HCT116 (cell line): ENCODE results near the gene PTPRA. TPM values are rescaled to one million over a fixed set of nuclear protein-coding genes. Genes with fewer than 3 reads are reported as not detected.

Experiments
- ATAC-seq: fragments of 200-7000 bp; cut with Tn5 transposase; 2 replicates; pipeline ENCODE4 v1.9.1; 2020; ENCODE audit warnings: mild to moderate bottlenecking, moderate library complexity
- BruUV-seq: library from RNA; stranded (reverse); fragments of 400-500 nt; replicated peaks from 2 replicates; lab custom pipeline; 2021; lab: Mats Ljungman, UMichigan
- CTCF ChIA-PET: fragments of 300-600 bp; sonication (Branson Sonifier 250); formaldehyde crosslinking; loops from one replicate; lab custom pipeline; 2021; ENCODE audit warnings: antibody characterized with exemption; lab: Charles Lee
- POLR2A ChIA-PET: fragments of 300-600, 350-600 bp; sonication (Branson Sonifier 250); formaldehyde crosslinking; loops from one replicate; lab custom pipeline; 2021; ENCODE audit warnings: antibody characterized with exemption; lab: Charles Lee
- RAD21 ChIA-PET, 2 experiments: fragments of 300-600 bp; sonication (Branson Sonifier 250); formaldehyde crosslinking; loops; one replicate each; lab custom pipeline; 2023; ENCODE audit warnings: low total read pairs in 2 of 2; ENCODE audit not compliant: uncharacterized antibody in 2 of 2, unreplicated experiment in 2 of 2, low non-redundant PET in 1 of 2; lab: Charles Lee
- DNase-seq: peaks from one replicate; pipeline ENCODE4 v3.0.0-alpha.2; 2010; ENCODE audit warnings: low read depth, low spot score
- H2AFZ ChIP-seq: fragments of 200-600 bp; shearing (Covaris generic), sonication (generic); 2 replicates; pipeline ENCODE4 v1.6.1; 2017; ENCODE audit warnings: low read depth, mixed run types, mixed read lengths, antibody characterized with exemption, low read length; ENCODE audit not compliant: poor library complexity, severe bottlenecking
- H3K27ac ChIP-seq: 2 replicates; pipeline ENCODE4 v1.5.1; 2012; ENCODE audit warnings: low read depth, low read length
- H3K27me3 ChIP-seq: fragments of 200-600 bp; sonication (generic); 2 replicates; pipeline ENCODE4 v1.6.1; 2016; ENCODE audit warnings: mixed run types, low read length, mixed read lengths; ENCODE audit not compliant: insufficient read depth
- H3K36me3 ChIP-seq, 2 experiments: fragments of 200-500 bp in 1 of 2; fragments of 200-600 bp in 1 of 2; sonication (Bioruptor generic) in 1 of 2; sonication (generic) in 1 of 2; 2 replicates each; pipeline versions ENCODE4 v1.5.1 to v1.6.1; 2014 to 2016; ENCODE audit warnings: low read length in 2 of 2, inconsistent platforms in 1 of 2, mixed read lengths in 1 of 2, mixed run types in 1 of 2; ENCODE audit not compliant: insufficient read depth in 2 of 2, control insufficient read depth in 1 of 2
- H3K4me1 ChIP-seq, 2 experiments: fragments of 200-600 bp in 1 of 2; sonication (generic) in 1 of 2; 2 replicates each; pipeline versions ENCODE4 v1.5.1 to v1.6.1; 2012 to 2017; ENCODE audit warnings: low read length in 2 of 2, inconsistent platforms in 1 of 2, mild to moderate bottlenecking in 1 of 2, mixed read lengths in 1 of 2, mixed run types in 1 of 2, moderate library complexity in 1 of 2; ENCODE audit not compliant: insufficient read depth in 2 of 2, control insufficient read depth in 1 of 2
- H3K4me2 ChIP-seq: fragments of 200-600 bp; sonication (generic); 2 replicates; pipeline ENCODE4 v1.6.1; 2017; ENCODE audit warnings: mixed run types, low read length, mixed read lengths
- H3K4me3 ChIP-seq, 2 experiments: fragments of 200-600 bp in 1 of 2; sonication (generic) in 1 of 2; replicated peaks in 1 of 2; 2 replicates each; pipeline ENCODE4 v1.5.1; 2011 to 2016; ENCODE audit warnings: low read length in 2 of 2, control low read depth in 1 of 2, low read depth in 1 of 2, mild to moderate bottlenecking in 1 of 2, mixed read lengths in 1 of 2, mixed run types in 1 of 2
- H3K79me2 ChIP-seq: fragments of 200-600 bp; sonication (generic); 2 replicates; pipeline ENCODE4 v1.6.1; 2017; ENCODE audit warnings: mild to moderate bottlenecking, mixed run types, low read length, moderate library complexity, mixed read lengths; ENCODE audit not compliant: insufficient read depth
- H3K9ac ChIP-seq: fragments of 200-600 bp; sonication (generic); 2 replicates; pipeline ENCODE4 v1.6.1; 2016; ENCODE audit warnings: low read length, mixed read lengths
- H3K9me2 ChIP-seq: fragments of 200-600 bp; sonication (generic), shearing (Covaris generic); 2 replicates; pipeline ENCODE4 v1.6.1; 2017; ENCODE audit warnings: mixed run types, mild to moderate bottlenecking, moderate library complexity; ENCODE audit not compliant: insufficient read depth
- H3K9me3 ChIP-seq, 2 experiments: fragments of 200-500 bp in 1 of 2; fragments of 200-600 bp in 1 of 2; sonication (Bioruptor generic) in 1 of 2; sonication (generic) in 1 of 2; 2 replicates each; pipeline ENCODE4 v1.6.1; 2014 to 2017; ENCODE audit warnings: low read length in 2 of 2, mixed read lengths in 2 of 2, inconsistent platforms in 1 of 2, low read depth in 1 of 2, mild to moderate bottlenecking in 1 of 2, mixed run types in 1 of 2, moderate library complexity in 1 of 2; ENCODE audit not compliant: control insufficient read depth in 1 of 2, insufficient read depth in 1 of 2
- H4K20me1 ChIP-seq: fragments of 200-600 bp; sonication (generic), shearing (Covaris generic); 2 replicates; pipeline ENCODE4 v1.6.1; 2017; ENCODE audit warnings: mixed run types, mild to moderate bottlenecking, moderate library complexity; ENCODE audit not compliant: insufficient read depth
- CBX3 ChIP-seq: IDR thresholded peaks from 2 replicates; pipeline ENCODE4 v1.6.1; 2012; ENCODE audit warnings: low read depth
- CEBPB ChIP-seq: IDR thresholded peaks from 2 replicates; pipeline ENCODE4 v1.6.1; 2012; ENCODE audit warnings: low read depth
- EGR1 ChIP-seq: IDR thresholded peaks from 2 replicates; pipeline ENCODE4 v1.6.1; 2012; ENCODE audit warnings: low read depth
- ELF1 ChIP-seq: IDR thresholded peaks from 2 replicates; pipeline ENCODE4 v1.6.1; 2012; ENCODE audit warnings: low read depth, borderline replicate concordance
- EZH2phosphoT487 ChIP-seq: fragments of 200-600 bp; IDR thresholded peaks from 2 replicates; pipeline ENCODE4 v1.6.1; 2018; ENCODE audit warnings: antibody characterized with exemption, borderline replicate concordance
- JUND ChIP-seq: IDR thresholded peaks from 2 replicates; pipeline ENCODE4 v1.6.1; 2012
- POLR2A ChIP-seq: IDR thresholded peaks from 2 replicates; pipeline ENCODE4 v1.7.0; 2011; ENCODE audit warnings: borderline replicate concordance; ENCODE audit not compliant: insufficient read depth, insufficient read length; ENCODE audit errors: extremely low read depth
- POLR2AphosphoS5 ChIP-seq: IDR thresholded peaks from 2 replicates; pipeline ENCODE4 v1.6.1; 2011; ENCODE audit warnings: mild to moderate bottlenecking, low read depth, low read length, moderate library complexity
- RAD21 ChIP-seq: IDR thresholded peaks from 2 replicates; pipeline ENCODE4 v1.6.1; 2012; ENCODE audit warnings: low read depth, mild to moderate bottlenecking
- SIN3A ChIP-seq: IDR thresholded peaks from 2 replicates; pipeline ENCODE4 v1.6.1; 2012; ENCODE audit warnings: low read depth
- SP1 ChIP-seq: IDR thresholded peaks from 2 replicates; pipeline ENCODE4 v1.6.1; 2012; ENCODE audit warnings: low read depth
- TCF7L2 ChIP-seq: IDR thresholded peaks from 2 replicates; pipeline ENCODE4 v1.7.0; 2011; ENCODE audit warnings: borderline replicate concordance, inconsistent platforms; ENCODE audit not compliant: insufficient read depth, insufficient read length; ENCODE audit errors: extremely low read depth
- YY1 ChIP-seq: IDR thresholded peaks from 2 replicates; pipeline ENCODE4 v1.6.1; 2011; ENCODE audit warnings: low read length, low read depth, moderate library complexity, mild to moderate bottlenecking; ENCODE audit not compliant: insufficient replicate concordance; ENCODE audit errors: extremely low read depth
- ZFX ChIP-seq: fragments of 450-650 bp; IDR thresholded peaks from 2 replicates; pipeline ENCODE4 v1.6.1; 2017
- ZNF274 ChIP-seq: fragments of 200-500 bp; sonication (Bioruptor generic); IDR thresholded peaks from 2 replicates; pipeline ENCODE4 v1.6.1; 2014; ENCODE audit warnings: mild to moderate bottlenecking, low read depth, low read length, inconsistent platforms
- intact Hi-C: fragments of 100-400 bp; cut with micrococcal nuclease; formaldehyde crosslinking; loops from 2 replicates; pipeline ENCODE4 v1.10.0; 2022
- total RNA-seq: library from RNA; stranded (reverse); gene quantifications from one replicate; pipeline ENCODE4 v1.2.1, GENCODE V29; 2021; ENCODE audit not compliant: unreplicated experiment
- TF ChIP-seq, protein P1 (sequence below): IDR thresholded peaks from 2 replicates; pipeline ENCODE4 v1.6.1; 2011; ENCODE audit warnings: mild to moderate bottlenecking, low read length, moderate library complexity; ENCODE audit not compliant: insufficient replicate concordance; ENCODE audit errors: extremely low read depth
- TF ChIP-seq, protein P2 (sequence below), 3 experiments: fragments of 200-600 bp in 1 of 3; sonication (generic) in 1 of 3; IDR thresholded peaks in 2 of 3; conservative IDR thresholded peaks in 1 of 3; 2 replicates each; pipeline ENCODE4 v1.5.1; 2012 to 2017; ENCODE audit warnings: low read depth in 2 of 3, low read length in 2 of 3, antibody characterized with exemption in 1 of 3, borderline replicate concordance in 1 of 3, control low read depth in 1 of 3, mild to moderate bottlenecking in 1 of 3, mixed read lengths in 1 of 3, mixed run types in 1 of 3, moderate library complexity in 1 of 3; ENCODE audit not compliant: insufficient read depth in 1 of 3
- TF ChIP-seq, protein P3 (sequence below): IDR thresholded peaks from 2 replicates; pipeline ENCODE4 v1.6.1; 2012
- TF ChIP-seq, protein P4 (sequence below): IDR thresholded peaks from 2 replicates; pipeline ENCODE4 v1.6.1; 2012; ENCODE audit warnings: low read depth
- TF ChIP-seq, protein P5 (sequence below): IDR thresholded peaks from 2 replicates; pipeline ENCODE4 v1.6.1; 2012

Gene PTPRA
- total RNA-seq, 1 experiment from 2014 or later, result 44.6 TPM

DNA sequence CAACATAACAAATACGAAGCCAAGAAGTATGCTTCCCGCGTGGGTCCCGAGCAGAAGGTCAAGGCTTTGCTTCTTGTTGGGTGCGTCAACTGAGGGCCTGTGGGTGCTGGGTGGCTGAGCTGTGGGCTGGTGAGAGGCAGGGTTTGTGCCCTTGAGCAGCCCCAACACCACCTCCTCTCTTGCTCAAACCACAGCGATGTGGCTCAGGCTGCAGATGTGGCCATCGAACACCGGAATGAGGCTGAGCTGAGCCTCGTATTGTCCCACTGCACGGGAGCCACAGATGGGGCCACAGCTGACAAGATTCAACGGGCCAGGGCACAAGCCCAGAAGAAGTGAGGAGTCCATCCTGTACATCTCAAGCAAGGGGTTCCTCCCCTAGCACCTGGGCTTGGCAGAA is 7.0 kb upstream of the PTPRA start:
- H3K36me3 ChIP-seq, result peaks cover 0 to 2% of the 10 kb centered on the region in 2 experiments; a peak in 2 of 4 replicates
- TF ChIP-seq ELF1, result no peak
- no peak for TF ChIP-seq ZFX
- no peak for TF ChIP-seq POLR2A
- TF ChIP-seq POLR2AphosphoS5, result no peak
- no peak for TF ChIP-seq SIN3A
- TF ChIP-seq JUND, result no peak
- no peak for TF ChIP-seq SP1
- TF ChIP-seq, protein P1, sequence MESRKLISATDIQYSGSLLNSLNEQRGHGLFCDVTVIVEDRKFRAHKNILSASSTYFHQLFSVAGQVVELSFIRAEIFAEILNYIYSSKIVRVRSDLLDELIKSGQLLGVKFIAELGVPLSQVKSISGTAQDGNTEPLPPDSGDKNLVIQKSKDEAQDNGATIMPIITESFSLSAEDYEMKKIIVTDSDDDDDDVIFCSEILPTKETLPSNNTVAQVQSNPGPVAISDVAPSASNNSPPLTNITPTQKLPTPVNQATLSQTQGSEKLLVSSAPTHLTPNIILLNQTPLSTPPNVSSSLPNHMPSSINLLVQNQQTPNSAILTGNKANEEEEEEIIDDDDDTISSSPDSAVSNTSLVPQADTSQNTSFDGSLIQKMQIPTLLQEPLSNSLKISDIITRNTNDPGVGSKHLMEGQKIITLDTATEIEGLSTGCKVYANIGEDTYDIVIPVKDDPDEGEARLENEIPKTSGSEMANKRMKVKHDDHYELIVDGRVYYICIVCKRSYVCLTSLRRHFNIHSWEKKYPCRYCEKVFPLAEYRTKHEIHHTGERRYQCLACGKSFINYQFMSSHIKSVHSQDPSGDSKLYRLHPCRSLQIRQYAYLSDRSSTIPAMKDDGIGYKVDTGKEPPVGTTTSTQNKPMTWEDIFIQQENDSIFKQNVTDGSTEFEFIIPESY, result no peak
- no peak for TF ChIP-seq EZH2phosphoT487
- TF ChIP-seq RAD21, result no peak
- TF ChIP-seq, protein P2, sequence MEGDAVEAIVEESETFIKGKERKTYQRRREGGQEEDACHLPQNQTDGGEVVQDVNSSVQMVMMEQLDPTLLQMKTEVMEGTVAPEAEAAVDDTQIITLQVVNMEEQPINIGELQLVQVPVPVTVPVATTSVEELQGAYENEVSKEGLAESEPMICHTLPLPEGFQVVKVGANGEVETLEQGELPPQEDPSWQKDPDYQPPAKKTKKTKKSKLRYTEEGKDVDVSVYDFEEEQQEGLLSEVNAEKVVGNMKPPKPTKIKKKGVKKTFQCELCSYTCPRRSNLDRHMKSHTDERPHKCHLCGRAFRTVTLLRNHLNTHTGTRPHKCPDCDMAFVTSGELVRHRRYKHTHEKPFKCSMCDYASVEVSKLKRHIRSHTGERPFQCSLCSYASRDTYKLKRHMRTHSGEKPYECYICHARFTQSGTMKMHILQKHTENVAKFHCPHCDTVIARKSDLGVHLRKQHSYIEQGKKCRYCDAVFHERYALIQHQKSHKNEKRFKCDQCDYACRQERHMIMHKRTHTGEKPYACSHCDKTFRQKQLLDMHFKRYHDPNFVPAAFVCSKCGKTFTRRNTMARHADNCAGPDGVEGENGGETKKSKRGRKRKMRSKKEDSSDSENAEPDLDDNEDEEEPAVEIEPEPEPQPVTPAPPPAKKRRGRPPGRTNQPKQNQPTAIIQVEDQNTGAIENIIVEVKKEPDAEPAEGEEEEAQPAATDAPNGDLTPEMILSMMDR (IDR thresholded peaks at IDR 0.05 in 2 of 3, conservative IDR thresholded peaks at IDR 0.05 in 1 of 3; ENCODE audit: borderline replicate concordance in 1 of 3, insufficient read depth in 1 of 3, low read depth in 2 of 3, low read length in 2 of 3), result no peak
- TF ChIP-seq YY1, result no peak
- TF ChIP-seq EGR1, result no peak
- TF ChIP-seq, protein P3, sequence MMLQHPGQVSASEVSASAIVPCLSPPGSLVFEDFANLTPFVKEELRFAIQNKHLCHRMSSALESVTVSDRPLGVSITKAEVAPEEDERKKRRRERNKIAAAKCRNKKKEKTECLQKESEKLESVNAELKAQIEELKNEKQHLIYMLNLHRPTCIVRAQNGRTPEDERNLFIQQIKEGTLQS, result no peak
- no peak for TF ChIP-seq CEBPB
- TF ChIP-seq ZNF274, result no peak
- TF ChIP-seq TCF7L2, result no peak
- TF ChIP-seq, protein P4, sequence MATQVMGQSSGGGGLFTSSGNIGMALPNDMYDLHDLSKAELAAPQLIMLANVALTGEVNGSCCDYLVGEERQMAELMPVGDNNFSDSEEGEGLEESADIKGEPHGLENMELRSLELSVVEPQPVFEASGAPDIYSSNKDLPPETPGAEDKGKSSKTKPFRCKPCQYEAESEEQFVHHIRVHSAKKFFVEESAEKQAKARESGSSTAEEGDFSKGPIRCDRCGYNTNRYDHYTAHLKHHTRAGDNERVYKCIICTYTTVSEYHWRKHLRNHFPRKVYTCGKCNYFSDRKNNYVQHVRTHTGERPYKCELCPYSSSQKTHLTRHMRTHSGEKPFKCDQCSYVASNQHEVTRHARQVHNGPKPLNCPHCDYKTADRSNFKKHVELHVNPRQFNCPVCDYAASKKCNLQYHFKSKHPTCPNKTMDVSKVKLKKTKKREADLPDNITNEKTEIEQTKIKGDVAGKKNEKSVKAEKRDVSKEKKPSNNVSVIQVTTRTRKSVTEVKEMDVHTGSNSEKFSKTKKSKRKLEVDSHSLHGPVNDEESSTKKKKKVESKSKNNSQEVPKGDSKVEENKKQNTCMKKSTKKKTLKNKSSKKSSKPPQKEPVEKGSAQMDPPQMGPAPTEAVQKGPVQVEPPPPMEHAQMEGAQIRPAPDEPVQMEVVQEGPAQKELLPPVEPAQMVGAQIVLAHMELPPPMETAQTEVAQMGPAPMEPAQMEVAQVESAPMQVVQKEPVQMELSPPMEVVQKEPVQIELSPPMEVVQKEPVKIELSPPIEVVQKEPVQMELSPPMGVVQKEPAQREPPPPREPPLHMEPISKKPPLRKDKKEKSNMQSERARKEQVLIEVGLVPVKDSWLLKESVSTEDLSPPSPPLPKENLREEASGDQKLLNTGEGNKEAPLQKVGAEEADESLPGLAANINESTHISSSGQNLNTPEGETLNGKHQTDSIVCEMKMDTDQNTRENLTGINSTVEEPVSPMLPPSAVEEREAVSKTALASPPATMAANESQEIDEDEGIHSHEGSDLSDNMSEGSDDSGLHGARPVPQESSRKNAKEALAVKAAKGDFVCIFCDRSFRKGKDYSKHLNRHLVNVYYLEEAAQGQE, result no peak
- TF ChIP-seq, protein P5, sequence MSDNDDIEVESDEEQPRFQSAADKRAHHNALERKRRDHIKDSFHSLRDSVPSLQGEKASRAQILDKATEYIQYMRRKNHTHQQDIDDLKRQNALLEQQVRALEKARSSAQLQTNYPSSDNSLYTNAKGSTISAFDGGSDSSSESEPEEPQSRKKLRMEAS, result no peak
- no peak for TF ChIP-seq CBX3
- no peaks in the 10 kb centered on the region for H4K20me1 ChIP-seq
- H3K4me1 ChIP-seq, result peaks cover 11 to 21% of the 10 kb centered on the region in 2 experiments
- RAD21 ChIA-PET, result no interaction called here
- no peak overlapping the region for H2AFZ ChIP-seq
- no peak for ATAC-seq
- H3K27me3 ChIP-seq, result no peaks in the 10 kb centered on the region
- no peak for DNase-seq
- H3K4me3 ChIP-seq, result no peak overlapping the region
- no peaks in the 10 kb centered on the region for H3K9me3 ChIP-seq
- H3K9me2 ChIP-seq, result no peaks in the 10 kb centered on the region
- CTCF ChIA-PET, result interaction anchor here (0.6 kb wide), 1 partner anchor 28 kb away, joined by 3 read pairs; no protein-coding TSS in a partner anchor
- H3K9ac ChIP-seq, result no peak overlapping the region
- intact Hi-C loops, result no loop called here
- H3K4me2 ChIP-seq, result no peak overlapping the region
- BruUV-seq, result no TSS peak
- H3K27ac ChIP-seq, result no peak overlapping the region
- POLR2A ChIA-PET, result no interaction called here
- no peaks in the 10 kb centered on the region for H3K79me2 ChIP-seq
